OCI-LY7 (cell line): ENCODE measurements around the gene MYH11. TPM values are rescaled to one million over a fixed set of nuclear protein-coding genes. Genes with fewer than 3 reads are reported as not detected.
A peak's percentile ranks its signal among the peaks of the same experiment; 100 is the strongest.

Experiments
- BruUV-seq: library from RNA; stranded (reverse); fragments of 400-500 nt; replicated peaks from 2 replicates; lab custom pipeline; 2021; lab: Mats Ljungman, UMichigan
- CTCF ChIA-PET: fragments of 300-600 bp; sonication (Branson Sonifier 250); formaldehyde crosslinking; loops from one replicate; lab custom pipeline; 2022; ENCODE audit warnings: antibody characterized with exemption; ENCODE audit not compliant: unreplicated experiment; lab: Charles Lee
- POLR2A ChIA-PET: fragments of 300-600 bp; sonication (Branson Sonifier 250); formaldehyde crosslinking; loops from one replicate; lab custom pipeline; 2022; ENCODE audit warnings: antibody characterized with exemption; lab: Charles Lee
- DNase-seq: peaks from one replicate; pipeline ENCODE4 v3.0.0-alpha.2; 2015; ENCODE audit warnings: low spot score
- H2AFZ ChIP-seq: fragments of 200-600 bp; sonication (generic), shearing (Covaris generic); 2 replicates; pipeline ENCODE4 v1.6.1; 2014; ENCODE audit warnings: mild to moderate bottlenecking, antibody characterized with exemption, low read length, moderate library complexity
- H3K27ac ChIP-seq: fragments of 200-600 bp; sonication (generic); 2 replicates; pipeline ENCODE4 v1.5.1; 2014; ENCODE audit warnings: mixed run types, low read depth, mild to moderate bottlenecking, moderate library complexity, low read length, inconsistent platforms; ENCODE audit not compliant: poor library complexity, severe bottlenecking
- H3K36me3 ChIP-seq: fragments of 200-600 bp; sonication (generic); 2 replicates; pipeline ENCODE4 v1.6.1; 2014; ENCODE audit warnings: mild to moderate bottlenecking, antibody characterized with exemption, low read length, moderate library complexity, mixed read lengths; ENCODE audit not compliant: insufficient read depth
- H3K4me1 ChIP-seq: fragments of 200-600 bp; sonication (generic); 2 replicates; pipeline ENCODE4 v1.5.1; 2014; ENCODE audit warnings: mild to moderate bottlenecking, low read length; ENCODE audit not compliant: insufficient read depth, poor library complexity, severe bottlenecking
- H3K4me2 ChIP-seq: fragments of 200-600 bp; sonication (generic); 2 replicates; pipeline ENCODE4 v1.6.1; 2014; ENCODE audit warnings: mild to moderate bottlenecking, low read length
- H3K4me3 ChIP-seq: fragments of 200-600 bp; sonication (generic); 2 replicates; pipeline ENCODE4 v1.5.1; 2014; ENCODE audit warnings: mild to moderate bottlenecking, low read depth, low read length; ENCODE audit not compliant: poor library complexity, severe bottlenecking
- H3K79me2 ChIP-seq: fragments of 200-600 bp; sonication (generic); 2 replicates; pipeline ENCODE4 v1.6.1; 2016; ENCODE audit warnings: low read depth, mild to moderate bottlenecking, low read length, moderate library complexity, mixed read lengths; ENCODE audit not compliant: insufficient read depth
- H3K9me2 ChIP-seq: fragments of 200-600 bp; sonication (generic); 2 replicates; pipeline ENCODE4 v1.6.1; 2016; ENCODE audit warnings: mild to moderate bottlenecking, low read length, mixed read lengths; ENCODE audit not compliant: insufficient read depth
- H3K9me3 ChIP-seq: fragments of 200-600 bp; sonication (generic); 2 replicates; pipeline ENCODE4 v1.6.1; 2014; ENCODE audit warnings: mild to moderate bottlenecking, mixed run types, low read length, mixed read lengths
- H4K20me1 ChIP-seq: fragments of 200-600 bp; sonication (generic); 2 replicates; pipeline ENCODE4 v1.6.1; 2014; ENCODE audit warnings: mild to moderate bottlenecking, antibody characterized with exemption, low read length, moderate library complexity, mixed read lengths; ENCODE audit not compliant: insufficient read depth
- CTCF ChIP-seq: fragments of 200-600 bp; sonication (generic); conservative IDR thresholded peaks from 2 replicates; pipeline ENCODE4 v1.5.1; 2014; ENCODE audit warnings: mild to moderate bottlenecking, antibody characterized with exemption, low read length, moderate library complexity, mixed read lengths
- EZH2phosphoT487 ChIP-seq: fragments of 200-600 bp; sonication (generic); IDR thresholded peaks from 2 replicates; pipeline ENCODE4 v1.6.1; 2018; ENCODE audit warnings: low read depth, borderline replicate concordance, mild to moderate bottlenecking, mixed run types, antibody characterized with exemption, low read length, moderate library complexity, mixed read lengths
- intact Hi-C: fragments of 100-400 bp; cut with micrococcal nuclease; formaldehyde crosslinking; loops from one replicate; pipeline ENCODE4 v1.10.0; 2022; ENCODE audit not compliant: unreplicated experiment
- total RNA-seq, 2 experiments: library from RNA; depleted of rRNA in 1 of 2; stranded (reverse); fragments of >200 nt in 1 of 2; shearing (Covaris generic) in 1 of 2; gene quantifications; 2 replicates each; pipeline ENCODE4 v1.2.3, GENCODE V29; 2014 to 2022

Gene MYH11
- total RNA-seq, 2 experiments from 2014 or later, result 5.7 to 33.8 TPM

- peaks cover 11% of the 10 kb centered on the region for H3K4me1 ChIP-seq
- DNase-seq, result no peak
- no peaks in the 10 kb centered on the region for H3K79me2 ChIP-seq
- H3K27ac ChIP-seq, result no peak overlapping the region
- no peak overlapping the region for H3K4me2 ChIP-seq
- no peaks in the 10 kb centered on the region for H3K9me3 ChIP-seq
- no peak overlapping the region for H3K4me3 ChIP-seq
- H4K20me1 ChIP-seq, result no peaks in the 10 kb centered on the region
- intact Hi-C loops, result no loop called here
- H3K9me2 ChIP-seq, result no peaks in the 10 kb centered on the region
- no TSS peak for BruUV-seq
- TF ChIP-seq EZH2phosphoT487 (no peak), CTCF (no peak)
- no peak overlapping the region for H2AFZ ChIP-seq
- ChIA-PET POLR2A (interaction anchor here (0.5 kb wide), 1 partner anchor 9 kb away, joined by 3 read pairs; no protein-coding TSS in a partner anchor), CTCF (no interaction called here)
- peaks cover 23% of the 10 kb centered on the region for H3K36me3 ChIP-seq
Observed at GRCh38 chr16:15837761-15838160, 19.1 kb downstream of the MYH11 start.

- TF ChIP-seq EZH2phosphoT487 (no peak), CTCF (no peak)
- BruUV-seq, result no TSS peak
- Histone ChIP-seq H3K4me3 (no peak overlapping the region), H3K4me2 (no peak overlapping the region), H2AFZ (no peak overlapping the region), H3K9me2 (no peaks in the 10 kb centered on the region), H3K36me3 (peaks cover 23% of the 10 kb centered on the region), H3K9me3 (no peaks in the 10 kb centered on the region), H3K4me1 (peaks cover 12% of the 10 kb centered on the region), H3K27ac (no peak overlapping the region), H4K20me1 (no peaks in the 10 kb centered on the region), H3K79me2 (no peaks in the 10 kb centered on the region)
- ChIA-PET CTCF (no interaction called here), POLR2A (interaction anchor here (0.5 to 0.6 kb wide), 2 partner anchors 9 to 172 kb away, joined by 3 to 6 read pairs; no protein-coding TSS in a partner anchor)
- intact Hi-C loops, result no loop called here
- DNase-seq, result no peak
Observed at GRCh38 chr16:15836965-15837611, 19.7 kb downstream of the MYH11 start.

- Histone ChIP-seq H3K9me3 (no peaks in the 10 kb centered on the region), H4K20me1 (no peaks in the 10 kb centered on the region), H3K9me2 (no peaks in the 10 kb centered on the region), H3K27ac (no peak overlapping the region), H3K36me3 (peaks cover 23% of the 10 kb centered on the region), H3K4me2 (0 out of 2 replicates have a peak overlapping the region, but pooled peaks have one; percentile 30), H3K4me3 (no peak overlapping the region), H3K4me1 (peaks cover 22% of the 10 kb centered on the region), H3K79me2 (no peaks in the 10 kb centered on the region), H2AFZ (no peak overlapping the region)
- BruUV-seq, result no TSS peak
- CTCF ChIA-PET, result no interaction called here
- no peak for TF ChIP-seq EZH2phosphoT487
- no peak for TF ChIP-seq CTCF
- intact Hi-C loops, result no loop called here
- DNase-seq, result no peak
- POLR2A ChIA-PET, result interaction anchor here (0.9 kb wide), 1 partner anchor 17 kb away, joined by 3 read pairs; no protein-coding TSS in a partner anchor
Observed at GRCh38 chr16:15836074-15836473, 20.8 kb downstream of the MYH11 start.
